Right atrium auricular region (tissue), 2 donors: ENCODE measurements around the gene KLF17. TPM values are rescaled to one million over a fixed set of nuclear protein-coding genes. Genes with fewer than 3 reads are reported as not detected.

Experiments
- DNase-seq: peaks from one replicate; pipeline ENCODE4 v3.0.0-alpha.2; 2019; ENCODE audit warnings: low spot score
- H3K27ac ChIP-seq, 2 donors: fragments of 200-600 bp; sonication (generic); 1 replicate in 1 of 2; 2 replicates in 1 of 2; pipeline ENCODE4 v1.5.1; 2016 to 2019
- H3K27me3 ChIP-seq, 2 donors: fragments of 200-600 bp; sonication (generic); one replicate each; pipeline versions ENCODE4 v1.5.1 to v1.6.0; 2017 to 2019
- H3K36me3 ChIP-seq: fragments of 200-600 bp; sonication (generic); one replicate; pipeline ENCODE4 v1.5.1; 2016
- H3K4me1 ChIP-seq, 2 donors: fragments of 200-600 bp; sonication (generic); one replicate each; pipeline versions ENCODE4 v1.5.1 to v1.6.0; 2017 to 2019
- H3K4me3 ChIP-seq, 2 donors: fragments of 200-600 bp; sonication (generic); 1 replicate in 1 of 2; 2 replicates in 1 of 2; pipeline ENCODE4 v1.5.1; 2017 to 2019; ENCODE audit warnings: mild to moderate bottlenecking in 1 of 2, moderate library complexity in 1 of 2
- H3K9me3 ChIP-seq, 2 donors: fragments of 200-600 bp; sonication (generic); one replicate each; pipeline ENCODE4 v1.5.1; 2019
- CTCF ChIP-seq, 2 donors: fragments of 200-600 bp; sonication (generic); IDR thresholded peaks; one replicate each; pipeline ENCODE4 v1.5.1; 2019; ENCODE audit warnings: antibody characterized with exemption in 2 of 2
- total RNA-seq, 2 donors: library from RNA; depleted of rRNA; stranded (reverse); fragments of >200 nt; gene quantifications; one replicate each; pipeline ENCODE4 v1.1.0, GENCODE V29; 2016

The KLF17 gene
- total RNA-seq, 2 donors from 2014 or later = not detected

- H3K27ac ChIP-seq = no peak overlapping the region
- H3K4me3 ChIP-seq = no peak overlapping the region
- no peaks in the 10 kb centered on the region for H3K9me3 ChIP-seq
- no peaks in the 10 kb centered on the region for H3K27me3 ChIP-seq
- H3K4me1 ChIP-seq = no peaks in the 10 kb centered on the region
- no peaks in the 10 kb centered on the region for H3K36me3 ChIP-seq
- no peak for DNase-seq
- TF ChIP-seq CTCF (IDR thresholded peaks at IDR 0.05) = no peak
These were observed 42.6 kb upstream of the KLF17 start for GRCh38 chr1:44076066-44076465.

- no peak overlapping the region for H3K4me3 ChIP-seq
- no peaks in the 10 kb centered on the region for H3K27me3 ChIP-seq
- H3K9me3 ChIP-seq = no peaks in the 10 kb centered on the region
- DNase-seq = no peak
- TF ChIP-seq CTCF (IDR thresholded peaks at IDR 0.05) = no peak
- no peaks in the 10 kb centered on the region for H3K36me3 ChIP-seq
- H3K4me1 ChIP-seq = no peaks in the 10 kb centered on the region
- no peak overlapping the region for H3K27ac ChIP-seq
These were observed 41.2 kb upstream of the KLF17 start for GRCh38 chr1:44077421-44077820.

- Histone ChIP-seq H3K4me3 (no peak overlapping the region), H3K27ac (no peak overlapping the region), H3K36me3 (no peaks in the 10 kb centered on the region), H3K9me3 (no peaks in the 10 kb centered on the region), H3K27me3 (no peaks in the 10 kb centered on the region), H3K4me1 (no peaks in the 10 kb centered on the region)
- no peak for TF ChIP-seq CTCF (IDR thresholded peaks at IDR 0.05)
- DNase-seq = no peak
These were observed 40.5 kb upstream of the KLF17 start for GRCh38 chr1:44078104-44078503.

- no peaks in the 10 kb centered on the region for H3K4me1 ChIP-seq
- DNase-seq = no peak
- H3K27ac ChIP-seq = no peak overlapping the region
- H3K4me3 ChIP-seq = no peak overlapping the region
- no peaks in the 10 kb centered on the region for H3K9me3 ChIP-seq
- no peaks in the 10 kb centered on the region for H3K36me3 ChIP-seq
- no peaks in the 10 kb centered on the region for H3K27me3 ChIP-seq
- TF ChIP-seq CTCF (IDR thresholded peaks at IDR 0.05) = no peak
These were observed 39.1 kb upstream of the KLF17 start for GRCh38 chr1:44079566-44079965.

- DNase-seq = no peak
- Histone ChIP-seq H3K36me3 (no peaks in the 10 kb centered on the region), H3K9me3 (no peaks in the 10 kb centered on the region), H3K4me3 (no peak overlapping the region), H3K4me1 (peaks cover 0 to 6% of the 10 kb centered on the region in 2 donors), H3K27ac (no peak overlapping the region), H3K27me3 (no peaks in the 10 kb centered on the region)
- TF ChIP-seq CTCF (IDR thresholded peaks at IDR 0.05) = no peak
These were observed 33.5 kb upstream of the KLF17 start for GRCh38 chr1:44084998-44085675.
